ENCODE measurements around the gene BSG.

- TF ChIP-seq, protein P1, sequence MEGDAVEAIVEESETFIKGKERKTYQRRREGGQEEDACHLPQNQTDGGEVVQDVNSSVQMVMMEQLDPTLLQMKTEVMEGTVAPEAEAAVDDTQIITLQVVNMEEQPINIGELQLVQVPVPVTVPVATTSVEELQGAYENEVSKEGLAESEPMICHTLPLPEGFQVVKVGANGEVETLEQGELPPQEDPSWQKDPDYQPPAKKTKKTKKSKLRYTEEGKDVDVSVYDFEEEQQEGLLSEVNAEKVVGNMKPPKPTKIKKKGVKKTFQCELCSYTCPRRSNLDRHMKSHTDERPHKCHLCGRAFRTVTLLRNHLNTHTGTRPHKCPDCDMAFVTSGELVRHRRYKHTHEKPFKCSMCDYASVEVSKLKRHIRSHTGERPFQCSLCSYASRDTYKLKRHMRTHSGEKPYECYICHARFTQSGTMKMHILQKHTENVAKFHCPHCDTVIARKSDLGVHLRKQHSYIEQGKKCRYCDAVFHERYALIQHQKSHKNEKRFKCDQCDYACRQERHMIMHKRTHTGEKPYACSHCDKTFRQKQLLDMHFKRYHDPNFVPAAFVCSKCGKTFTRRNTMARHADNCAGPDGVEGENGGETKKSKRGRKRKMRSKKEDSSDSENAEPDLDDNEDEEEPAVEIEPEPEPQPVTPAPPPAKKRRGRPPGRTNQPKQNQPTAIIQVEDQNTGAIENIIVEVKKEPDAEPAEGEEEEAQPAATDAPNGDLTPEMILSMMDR (IDR thresholded peaks at IDR 0.05): no peak
- no peak for TF ChIP-seq POLR2A (IDR thresholded peaks at IDR 0.05)
- no peak for TF ChIP-seq EP300 (IDR thresholded peaks at IDR 0.05)
Measured at GRCh38 chr19:566844-567243, 5.6 kb upstream of the BSG start.

Data from ovary (tissue), 3 donors.